ENCODE measurements around the gene FXYD4.
"Not testable (repeated sequence)": the region's sequence is repeated elsewhere in the genome, so short reads cannot be mapped to it uniquely, and the experiment has no call there.

The FXYD4 gene, protein sequence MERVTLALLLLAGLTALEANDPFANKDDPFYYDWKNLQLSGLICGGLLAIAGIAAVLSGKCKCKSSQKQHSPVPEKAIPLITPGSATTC

DNA sequence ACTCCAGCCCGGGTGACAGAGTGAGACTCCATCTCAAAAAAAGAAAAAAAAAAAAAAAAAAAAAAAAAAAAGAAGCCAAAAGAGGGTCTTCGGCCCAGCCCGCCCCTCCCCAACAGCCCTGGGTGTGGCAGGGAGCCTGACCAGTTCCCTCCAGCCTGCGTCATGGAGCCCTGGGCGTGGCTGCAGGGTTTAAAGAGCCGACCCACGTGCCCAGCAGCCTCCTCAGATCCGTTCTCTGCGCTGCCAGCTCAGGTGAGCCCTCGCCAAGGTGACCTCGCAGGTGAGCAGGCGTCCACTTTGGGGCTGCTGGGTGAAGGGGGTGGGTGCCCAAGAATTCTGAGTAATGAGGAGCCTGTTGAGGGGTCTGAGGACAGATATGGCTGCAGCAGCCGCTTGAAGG lies at the start of gene FXYD4:
TSS of gene FXYD4 (plus strand) at position 219 of the 400 bp plus-strand sequence. CDS start 2,111 bp downstream, outside the sequence.
- no peak for DNase-seq (ENCODE audit: low read depth in 2 of 2)

DNA sequence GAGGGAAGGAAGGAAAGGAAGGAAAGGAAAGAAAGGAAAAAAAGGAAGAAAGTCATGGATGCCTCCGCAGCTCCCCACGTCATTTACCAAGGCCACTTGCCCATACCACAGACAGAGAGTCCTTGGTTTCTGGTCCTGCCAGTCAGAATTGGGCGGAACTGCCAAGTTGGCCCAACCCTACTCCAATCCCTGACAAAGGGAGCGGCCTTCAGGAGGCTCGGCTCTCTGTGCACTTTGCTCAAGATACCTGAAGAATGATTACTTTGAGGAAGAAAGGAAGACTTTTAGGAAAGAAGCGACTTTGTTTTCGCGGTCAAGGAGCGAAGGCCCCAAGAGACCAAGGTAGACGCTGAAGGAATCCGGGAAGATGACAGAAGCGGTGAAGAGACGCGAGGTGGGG lies 49.1 kb upstream of the FXYD4 start:
- DNase-seq (ENCODE audit: low read depth in 2 of 2): no peak

DNA sequence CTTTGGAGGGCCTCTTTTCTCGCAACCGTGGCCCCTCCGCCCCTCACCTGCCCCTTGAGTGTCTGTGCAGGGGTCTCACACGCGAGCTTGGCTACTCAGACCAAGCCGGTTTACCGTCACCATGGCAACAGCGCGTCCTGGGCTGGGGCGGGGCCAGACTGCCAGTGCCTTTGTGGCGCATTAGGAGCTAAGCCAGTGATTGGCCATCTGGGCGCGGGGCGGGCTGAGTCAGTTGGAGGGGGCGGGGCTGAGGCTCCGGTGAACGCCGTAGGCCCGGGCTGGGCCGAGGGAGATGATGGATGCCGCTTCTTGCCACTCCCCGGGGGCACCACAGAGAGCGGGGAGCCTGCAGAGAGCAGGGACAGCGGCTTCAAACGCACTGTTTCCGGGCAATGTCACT lies 48.7 kb upstream of the FXYD4 start:
- DNase-seq (ENCODE audit: low read depth in 2 of 2): peak; percentile 85

DNA sequence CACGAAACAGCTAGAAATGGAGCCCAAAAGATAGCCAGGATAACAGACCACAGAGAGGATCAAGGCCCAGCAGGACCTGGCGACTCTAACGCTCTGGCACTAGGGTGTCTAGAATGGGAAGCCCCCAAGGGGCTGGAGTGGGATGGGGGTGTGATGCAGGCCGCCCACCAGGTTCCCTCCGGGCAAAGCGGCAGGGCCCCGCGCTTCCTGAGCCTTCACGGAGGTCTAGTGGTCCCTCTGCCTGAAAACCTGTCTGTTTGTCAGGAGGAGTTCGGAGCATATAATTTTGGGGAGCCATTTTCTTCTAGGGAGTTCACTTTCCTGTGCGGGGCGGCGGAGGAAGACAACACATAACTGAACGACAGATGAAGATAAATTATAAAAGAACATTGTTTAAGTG lies 48.2 kb upstream of the FXYD4 start:
- no peak for DNase-seq (ENCODE audit: low read depth in 2 of 2)

DNA sequence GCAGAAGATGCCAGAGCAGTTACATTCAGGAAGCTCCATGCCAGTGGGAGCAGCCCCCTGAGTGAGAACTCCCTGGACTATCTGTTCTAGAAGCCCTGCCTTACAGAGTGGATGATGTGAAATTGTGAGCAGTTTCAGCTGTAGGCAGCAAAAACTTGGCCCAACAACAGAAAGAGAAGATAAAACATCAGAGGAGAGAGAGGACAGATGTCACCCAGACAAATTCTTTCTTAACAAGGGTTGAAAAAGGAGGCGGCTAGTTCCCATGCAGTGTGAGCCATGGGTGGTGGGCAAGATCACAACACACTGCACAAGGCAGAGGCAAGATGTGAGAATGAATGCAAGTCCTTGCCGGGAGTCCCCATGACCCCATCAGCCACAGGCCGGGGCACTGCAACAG lies 46.6 kb upstream of the FXYD4 start:
- no peak for DNase-seq (ENCODE audit: low read depth in 2 of 2)

DNA sequence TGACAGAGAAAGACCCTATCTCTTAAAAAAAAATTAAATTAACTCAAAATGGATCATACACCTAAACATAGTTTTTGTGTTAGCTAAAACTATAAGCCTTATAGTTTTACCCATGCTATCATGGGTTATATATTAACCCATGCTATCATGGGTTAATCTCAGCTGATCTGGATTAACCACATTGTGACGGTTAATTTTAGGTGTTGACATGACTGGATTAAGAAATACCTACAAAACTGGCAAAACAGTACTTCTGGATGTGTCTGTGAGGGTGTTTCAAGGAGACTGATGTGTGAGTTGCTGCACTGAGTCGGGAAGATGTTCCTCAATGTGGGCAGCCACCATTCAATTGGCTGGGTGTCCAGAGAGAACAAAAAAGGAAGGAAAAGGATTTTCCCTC lies 44.3 kb upstream of the FXYD4 start:
- DNase-seq (ENCODE audit: low read depth in 2 of 2): no peak

DNA sequence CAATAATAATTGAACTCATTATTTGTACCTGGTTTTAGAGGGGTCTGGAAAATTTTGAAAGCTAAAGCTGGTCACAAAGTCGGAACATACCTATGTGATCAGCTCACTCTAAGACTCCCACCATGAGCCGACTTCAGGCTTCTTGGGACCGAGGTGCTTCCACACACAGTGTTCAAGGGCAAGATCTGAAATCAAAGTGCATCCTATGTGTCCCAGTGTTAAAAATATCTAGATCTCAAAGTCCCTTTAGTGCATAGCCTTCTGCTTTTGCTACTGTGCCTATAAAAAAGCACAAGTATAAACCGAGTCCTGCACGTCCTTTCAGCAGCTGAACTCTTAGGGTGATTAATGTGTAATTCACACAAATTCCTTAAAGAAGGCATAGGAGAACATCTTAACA lies 43.5 kb upstream of the FXYD4 start:
- DNase-seq (ENCODE audit: low read depth in 2 of 2): no peak

DNA sequence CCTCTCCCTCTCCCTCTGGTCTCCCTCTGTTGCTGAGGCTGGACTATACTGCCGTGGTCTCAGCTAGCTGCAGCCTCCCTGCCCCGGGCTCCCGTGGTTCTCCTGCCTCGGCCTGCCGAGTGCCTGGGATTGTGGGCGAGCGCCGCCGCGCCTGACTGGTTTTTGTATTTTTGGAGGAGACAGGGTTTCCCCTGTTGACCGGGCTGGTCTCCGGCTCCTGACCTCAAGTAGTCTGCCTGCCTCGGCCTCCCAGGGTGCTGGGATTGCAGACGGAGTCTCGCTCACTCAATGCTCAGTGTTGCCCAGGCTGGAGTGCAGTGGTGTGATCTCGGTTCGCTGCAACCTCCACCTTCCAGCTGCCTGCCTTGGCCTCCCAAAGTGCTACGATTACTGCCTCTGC lies 42.6 kb upstream of the FXYD4 start:
- DNase-seq (ENCODE audit: low read depth in 2 of 2): not testable (repeated sequence)

DNA sequence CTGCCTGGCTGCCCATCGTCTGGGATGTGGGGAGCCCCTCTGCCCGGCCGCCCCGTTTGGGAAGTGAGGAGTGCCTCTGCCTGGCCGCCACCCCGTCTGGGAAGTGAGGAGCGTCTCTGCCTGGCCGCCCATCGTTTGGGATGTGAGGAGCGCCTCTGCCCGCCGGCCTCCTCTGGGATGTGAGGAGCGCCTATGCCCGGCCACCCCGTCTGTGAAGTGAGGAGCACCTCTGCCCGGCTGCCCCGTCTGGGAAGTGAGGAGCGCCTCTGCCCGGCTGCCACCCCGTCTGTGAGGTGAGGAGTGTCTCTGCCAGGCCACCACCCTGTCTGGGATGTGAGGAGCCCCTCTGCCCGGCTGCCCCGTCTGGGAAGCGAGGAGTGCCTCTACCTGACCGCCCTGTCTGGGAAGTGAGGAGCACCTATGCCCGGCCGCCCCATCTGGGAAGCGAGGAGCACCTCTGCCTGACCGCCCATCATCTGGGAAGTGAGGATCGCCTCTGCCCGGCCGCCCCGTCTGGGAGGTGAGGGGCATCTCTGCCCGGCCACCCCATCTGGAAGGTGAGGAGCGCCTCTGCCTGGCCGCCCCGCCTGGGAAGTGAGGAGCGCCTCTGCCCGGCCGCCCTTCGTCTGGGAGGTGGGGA lies 42.1 kb upstream of the FXYD4 start:
- not testable (repeated sequence) for DNase-seq (ENCODE audit: low read depth in 2 of 2)

DNA sequence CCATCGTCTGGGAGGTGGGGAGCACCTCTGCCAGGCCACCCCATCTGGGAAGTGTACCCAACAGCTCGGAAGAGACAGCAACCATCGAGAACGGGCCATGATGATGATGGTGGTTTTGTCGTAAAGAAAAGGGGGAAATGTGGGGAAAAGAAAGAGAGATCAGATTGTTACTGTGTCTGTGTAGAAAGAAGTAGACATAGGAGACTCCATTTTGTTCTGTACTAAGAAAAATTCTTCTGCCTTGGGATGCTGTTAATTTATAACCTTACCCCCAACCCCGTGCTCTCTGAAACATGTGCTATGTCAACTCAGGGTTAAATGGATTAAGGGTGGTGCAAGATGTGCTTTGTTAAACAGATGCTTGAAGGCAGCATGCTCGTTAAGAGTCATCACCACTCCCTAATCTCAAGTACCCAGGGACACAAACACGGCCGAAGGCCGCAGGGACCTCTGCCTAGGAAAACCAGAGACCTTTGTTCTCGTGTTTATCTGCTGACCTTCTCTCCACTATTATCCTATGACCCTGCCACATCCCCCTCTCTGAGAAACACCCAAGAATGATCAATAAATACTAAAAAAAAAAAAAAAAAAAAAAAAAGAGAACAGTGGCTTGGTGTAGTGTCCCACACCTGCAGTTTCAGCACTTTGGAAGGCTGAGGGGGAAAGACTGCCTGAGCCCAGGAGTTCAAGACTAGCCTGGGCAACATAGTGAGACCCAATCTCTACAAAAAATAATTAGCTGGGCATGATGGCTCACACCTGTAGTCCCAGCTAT lies 41.2 kb upstream of the FXYD4 start:
- DNase-seq (ENCODE audit: low read depth in 2 of 2): not testable (repeated sequence)

DNA sequence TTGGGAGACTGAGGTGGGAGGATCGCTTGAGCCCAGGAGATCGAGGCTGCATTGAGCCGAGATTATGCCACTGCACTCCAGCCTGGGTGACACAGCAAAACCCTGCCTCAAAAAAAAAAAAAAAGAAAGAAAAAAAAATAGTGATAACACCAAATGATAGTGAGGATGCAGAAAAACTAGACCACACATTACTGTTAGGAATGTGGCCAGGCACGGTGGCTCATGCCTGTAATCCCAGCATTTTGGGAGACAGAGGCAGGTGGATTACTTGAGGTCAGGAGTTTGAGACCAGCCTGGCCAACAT lies 40.7 kb upstream of the FXYD4 start:
- DNase-seq (ENCODE audit: low read depth in 2 of 2): not testable (repeated sequence)

DNA sequence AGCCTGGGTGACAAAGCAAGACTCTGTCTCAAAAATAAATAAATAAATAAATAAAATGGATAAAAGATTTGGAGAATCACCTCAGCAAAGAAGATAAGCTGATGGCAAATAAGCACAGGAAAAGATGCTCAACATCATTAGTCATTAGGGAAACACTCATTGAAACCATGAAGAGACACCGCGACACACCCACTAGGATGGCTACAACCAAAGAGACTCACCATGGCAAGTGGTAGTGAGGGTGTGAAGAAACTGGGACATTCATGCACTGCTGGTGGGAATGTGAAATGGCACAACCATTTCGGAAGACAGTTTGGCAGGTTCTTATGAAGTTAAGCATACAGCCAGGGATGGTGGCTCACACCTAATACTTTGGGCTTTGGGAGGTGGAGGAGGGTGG lies 37.8 kb upstream of the FXYD4 start:
- no peak for DNase-seq (ENCODE audit: low read depth in 2 of 2)

DNA sequence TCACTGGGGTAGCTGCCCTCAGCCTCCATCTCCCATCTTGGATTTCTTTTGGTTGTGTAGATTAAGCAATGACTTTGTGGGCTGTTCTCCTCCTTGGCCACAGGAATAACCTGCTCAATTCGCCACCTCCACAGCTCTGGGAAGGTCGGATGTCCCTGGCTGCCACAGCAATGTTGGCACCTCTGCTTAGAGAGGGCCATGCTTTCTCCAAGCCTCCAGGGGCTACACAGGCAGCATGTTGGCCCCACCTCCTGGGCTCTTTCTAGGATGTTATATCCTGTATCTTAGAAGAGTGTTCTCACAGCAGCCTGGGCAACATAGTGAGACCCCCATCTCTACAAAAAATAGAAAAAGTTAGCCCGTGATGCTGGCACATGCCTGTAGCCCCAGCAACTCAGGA lies 35.4 kb upstream of the FXYD4 start:
- no peak for DNase-seq (ENCODE audit: low read depth in 2 of 2)

DNA sequence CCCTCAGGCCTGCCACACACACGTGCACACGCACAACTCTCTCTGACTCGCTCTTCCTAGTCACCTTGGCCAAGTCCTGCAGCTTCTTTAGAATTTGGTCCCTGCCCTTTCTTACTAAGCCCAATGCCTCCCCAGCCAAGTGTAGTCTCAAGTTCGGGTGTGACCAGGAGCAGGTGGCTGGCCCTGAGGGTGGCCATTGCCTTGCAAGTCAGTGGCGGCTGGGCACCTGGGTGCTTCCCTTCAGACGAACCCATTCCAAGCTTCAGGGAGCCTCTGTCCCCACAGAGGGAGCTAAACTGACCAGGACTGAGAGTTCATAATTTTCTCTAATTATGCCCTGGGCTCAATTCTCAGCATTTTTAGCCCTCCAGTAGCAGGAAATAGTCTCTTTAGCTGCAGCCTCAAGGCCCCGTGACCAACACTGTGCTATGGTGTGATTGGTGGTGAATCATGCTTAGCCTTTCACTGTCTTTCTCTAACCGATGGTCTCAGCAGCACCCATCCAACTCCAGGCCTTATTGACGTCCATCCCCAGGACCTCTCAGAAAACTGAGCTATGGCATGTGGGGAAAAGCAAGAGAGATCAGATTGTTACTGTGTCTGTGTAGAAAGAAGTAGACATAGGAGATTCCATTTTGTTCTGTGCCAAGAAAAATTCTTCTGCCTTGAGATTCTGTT lies 34.7 kb upstream of the FXYD4 start:
- DNase-seq (ENCODE audit: low read depth in 2 of 2): no peak

DNA sequence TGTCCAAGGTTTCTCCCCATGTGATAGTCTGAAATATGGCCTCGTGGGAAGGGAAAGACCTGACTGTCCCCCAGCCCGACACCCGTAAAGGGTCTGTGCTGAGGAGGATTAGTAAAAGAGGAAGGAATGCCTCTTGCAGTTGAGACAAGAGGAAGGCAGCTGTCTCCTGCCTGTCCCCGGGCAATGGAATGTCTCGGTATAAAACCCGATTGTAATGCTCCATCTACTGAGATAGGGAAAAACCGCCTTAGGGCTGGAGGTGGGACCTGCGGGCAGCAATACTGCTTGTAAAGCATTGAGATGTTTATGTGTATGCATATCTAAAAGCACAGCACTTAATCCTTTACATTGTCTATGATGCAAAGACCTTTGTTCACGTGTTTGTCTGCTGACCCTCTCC lies 33.9 kb upstream of the FXYD4 start:
- not testable (repeated sequence) for DNase-seq (ENCODE audit: low read depth in 2 of 2)

DNA sequence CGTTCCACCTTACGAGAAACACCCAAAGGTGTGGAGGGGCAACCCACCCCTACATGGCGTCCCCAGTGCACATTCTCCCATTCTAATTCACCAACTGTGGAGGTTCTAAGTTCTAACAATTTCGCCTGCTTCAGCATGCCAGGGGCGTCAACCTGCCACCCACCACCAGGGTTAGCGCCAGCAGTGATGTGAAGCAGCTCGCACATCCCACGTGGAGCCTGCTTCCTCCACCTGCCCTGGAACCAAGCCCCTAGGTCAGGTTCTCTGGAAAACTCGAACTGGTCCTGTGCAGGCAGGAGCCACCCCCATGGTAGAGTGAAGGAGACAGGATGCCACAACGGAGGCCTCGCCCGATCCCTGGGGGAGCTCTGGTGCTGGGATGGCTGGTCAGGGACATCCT lies 33.3 kb upstream of the FXYD4 start:
- no peak for DNase-seq (ENCODE audit: low read depth in 2 of 2)

DNA sequence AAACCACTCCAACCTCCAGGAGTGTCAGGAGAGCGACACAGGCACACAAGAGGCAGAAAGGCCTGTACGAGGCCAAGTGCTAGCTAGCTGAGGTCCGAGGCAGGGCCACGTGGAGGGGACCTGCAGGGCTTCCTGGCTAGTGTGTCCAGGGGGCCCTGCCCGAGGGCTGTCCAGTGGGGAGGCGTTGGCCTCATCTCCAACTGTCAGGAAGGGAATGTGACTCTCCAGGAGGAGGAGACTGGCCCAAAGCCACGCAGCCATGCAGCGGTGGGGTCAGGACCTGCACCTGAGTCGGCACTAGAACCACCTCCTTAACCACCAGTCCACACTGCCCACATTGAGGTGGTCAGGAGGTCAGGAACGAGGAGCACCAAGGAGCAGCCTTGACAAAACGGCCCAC lies 32.3 kb upstream of the FXYD4 start:
- no peak for DNase-seq (ENCODE audit: low read depth in 2 of 2)

DNA sequence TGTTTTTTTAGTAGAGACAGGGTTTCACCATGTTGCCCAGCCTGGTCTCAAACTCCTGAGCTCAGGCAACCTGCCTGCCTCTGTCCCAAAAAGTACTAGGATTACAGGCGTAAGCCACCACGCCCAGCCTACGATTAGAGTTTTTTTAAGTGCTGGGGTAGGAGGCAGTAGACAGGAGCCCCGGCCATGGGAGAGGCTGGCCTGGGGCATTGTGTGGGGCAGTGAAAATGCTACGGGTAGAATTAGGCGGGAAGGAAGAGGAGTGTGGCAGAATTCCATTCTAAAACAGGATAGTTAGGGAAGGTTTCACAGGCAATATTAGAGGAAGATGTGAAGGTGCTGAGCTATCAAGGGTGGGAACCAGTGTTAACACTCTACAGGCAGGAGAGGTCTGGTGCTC lies 31.3 kb upstream of the FXYD4 start:
- DNase-seq (ENCODE audit: low read depth in 2 of 2): no peak

DNA sequence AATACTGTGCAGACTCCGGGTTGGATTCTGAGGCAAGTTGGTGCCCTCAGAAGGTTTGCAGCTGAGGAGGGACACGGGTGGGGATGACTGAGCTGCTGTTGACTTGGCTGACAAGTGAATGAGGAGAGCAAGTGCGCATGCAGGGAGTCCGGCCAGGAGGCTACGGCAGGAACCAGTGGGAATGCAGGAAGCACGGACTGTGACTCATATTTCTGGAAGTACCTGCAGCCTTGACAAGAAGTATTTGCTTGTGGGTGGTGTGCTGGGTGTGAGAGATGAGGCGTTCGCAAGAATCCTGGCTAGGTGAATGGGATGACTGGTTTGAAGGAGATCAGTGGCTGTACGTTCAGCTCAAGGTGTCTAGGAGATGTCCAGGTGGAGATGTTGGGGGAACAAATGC lies 30.8 kb upstream of the FXYD4 start:
- no peak for DNase-seq (ENCODE audit: low read depth in 2 of 2)

DNA sequence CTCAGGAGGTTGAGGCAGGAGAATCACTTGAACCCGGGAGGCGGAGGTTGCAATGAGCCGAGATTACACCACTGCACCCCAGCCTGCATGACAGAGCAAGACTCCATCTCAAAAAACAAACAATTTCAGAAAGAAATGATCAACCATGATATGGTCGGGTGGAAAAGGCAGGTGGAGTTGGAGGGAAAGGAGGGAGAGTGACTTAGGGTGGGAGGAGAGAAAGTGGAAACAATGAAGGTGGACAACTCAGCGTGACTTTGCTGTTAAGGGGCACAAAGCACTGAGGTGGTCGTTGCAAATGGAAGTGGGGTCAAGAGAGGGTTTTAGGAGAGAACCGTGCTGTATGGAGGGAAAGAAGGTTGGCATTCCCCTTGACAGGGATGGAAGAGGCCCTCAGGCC lies 30.0 kb upstream of the FXYD4 start:
- DNase-seq (ENCODE audit: low read depth in 2 of 2): no peak

DNA sequence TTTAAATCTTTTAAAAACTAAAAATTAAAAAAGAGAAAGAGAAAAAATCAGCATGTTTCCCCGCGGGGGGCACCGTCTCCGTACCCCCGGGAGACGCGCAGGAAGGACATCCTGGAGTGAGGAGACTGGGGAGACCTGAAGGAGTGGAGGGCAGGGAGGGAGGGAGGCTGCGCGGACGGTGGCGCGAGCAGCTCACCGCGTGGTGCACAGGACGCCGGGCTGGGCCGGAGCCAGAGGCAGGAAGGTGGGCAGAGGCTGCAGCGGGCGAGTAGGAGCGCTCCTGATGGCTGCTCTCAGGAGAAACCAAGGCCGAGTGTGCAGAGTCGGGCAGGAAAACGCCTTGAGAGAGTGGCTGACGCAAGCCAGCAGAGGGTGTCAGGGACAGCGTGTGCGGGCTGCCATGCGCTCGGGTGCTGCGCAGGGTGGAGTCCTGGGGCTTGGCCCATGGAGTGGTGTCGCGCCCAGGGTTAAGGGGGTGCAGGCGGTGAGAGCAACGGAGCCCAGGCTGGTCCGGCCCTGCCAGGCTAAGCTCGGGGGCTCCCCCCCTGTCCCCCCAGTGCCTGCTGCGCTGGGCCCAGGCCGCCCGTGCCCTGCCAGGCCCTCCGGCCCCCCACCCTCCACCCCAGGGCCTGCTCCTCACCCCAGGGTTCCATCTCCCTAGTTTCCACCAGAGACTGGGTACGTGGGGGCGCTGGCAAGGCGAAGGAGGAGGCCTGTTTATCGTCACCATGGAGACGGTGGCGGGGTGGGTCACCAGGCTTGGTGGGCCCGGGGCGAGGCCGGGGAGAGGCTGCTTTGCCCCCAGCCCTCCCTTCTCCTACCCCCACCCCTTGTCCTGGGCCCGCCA lies 28.9 kb upstream of the FXYD4 start:
- no peak for DNase-seq (ENCODE audit: low read depth in 2 of 2)

DNA sequence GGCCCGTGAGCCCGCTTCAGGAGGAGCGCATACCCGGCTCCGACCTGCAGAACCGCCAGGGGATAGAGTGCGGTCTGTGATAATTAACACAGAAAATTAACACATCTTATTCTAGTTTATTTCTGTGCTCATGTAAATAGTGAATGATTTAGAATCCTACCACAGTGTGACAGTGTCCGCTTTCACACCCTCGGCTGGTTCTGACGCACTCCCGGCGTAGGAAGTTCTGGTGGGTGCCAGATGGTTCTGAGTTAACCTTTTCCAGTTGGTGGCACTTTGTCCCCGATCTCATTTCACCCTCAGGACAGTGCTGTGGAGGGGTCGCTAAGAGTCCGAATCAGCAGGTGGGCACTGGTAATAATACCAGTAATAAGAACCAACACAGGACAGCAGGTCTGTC lies 28.3 kb upstream of the FXYD4 start:
- DNase-seq (ENCODE audit: low read depth in 2 of 2): no peak

Measured in stimulated activated CD4-positive, alpha-beta T cell treated with anti-CD3 and anti-CD28 coated beads, Interleukin-4, amount 100 ng/mL, for 48 hours (primary cell).